GM12878 (cell line): ENCODE measurements around the gene AKAP12. TPM values are rescaled to one million over a fixed set of nuclear protein-coding genes. Genes with fewer than 3 reads are reported as not detected.
A peak's percentile ranks its signal among the peaks of the same experiment; 100 is the strongest.

Experiments used
- ATAC-seq: fragments of 200-7000 bp; cut with Tn5 transposase; 3 replicates; pipeline ENCODE4 v1.9.1; 2020; ENCODE audit warnings: mild to moderate bottlenecking, moderate library complexity
- BruUV-seq: library from RNA; stranded (reverse); fragments of 400-500 nt; replicated peaks from 2 replicates; lab custom pipeline; 2021; lab: Mats Ljungman, UMichigan
- CTCF ChIA-PET: fragments of 300-600 bp; sonication (Branson Sonifier 250); formaldehyde crosslinking; extraction: SDS; loops from one replicate; lab custom pipeline; 2021; ENCODE audit warnings: inconsistent platforms; lab: Yijun Ruan, JAX
- POLR2A ChIA-PET: fragments of 350-600 bp; formaldehyde crosslinking; extraction: SDS; loops from one replicate; lab custom pipeline; 2021; ENCODE audit warnings: inconsistent platforms; lab: Charles Lee
- RAD21 ChIA-PET: fragments of 300-600 bp; sonication (Branson Sonifier 250); formaldehyde crosslinking; loops from one replicate; lab custom pipeline; 2023; ENCODE audit warnings: antibody characterized with exemption; ENCODE audit not compliant: unreplicated experiment; lab: Charles Lee
- SMC1A ChIA-PET: fragments of 300-600 bp; sonication (Branson Sonifier 250); formaldehyde crosslinking; loops from one replicate; lab custom pipeline; 2023; ENCODE audit not compliant: unreplicated experiment, uncharacterized antibody; lab: Charles Lee
- DNase-seq: peaks from one replicate; pipeline ENCODE4 v3.0.0-alpha.2; 2011; ENCODE audit warnings: low read depth, low spot score
- FAIRE-seq: peaks from 3 replicates; lab custom pipeline; 2011; peaks lifted over from hg19 to GRCh38; lab: Jason Lieb, UNC
- H2AFZ ChIP-seq: 2 replicates; pipeline ENCODE4 v1.6.0; 2011; ENCODE audit warnings: low read depth, low read length, control low read depth; ENCODE audit not compliant: control insufficient read depth
- H3K27ac ChIP-seq: 2 replicates; pipeline ENCODE4 v1.5.1; 2011; ENCODE audit warnings: control low read depth; ENCODE audit not compliant: control insufficient read depth, insufficient read depth
- H3K27me3 ChIP-seq, 2 experiments: replicated peaks in 1 of 2; 2 replicates each; pipeline versions ENCODE4 v1.6.0 to v1.6.1; 2011; ENCODE audit warnings: low read length in 1 of 2; ENCODE audit not compliant: control insufficient read depth in 2 of 2, insufficient read depth in 2 of 2
- H3K36me3 ChIP-seq, 2 experiments: 2 replicates each; pipeline ENCODE4 v1.5.1; 2011; ENCODE audit warnings: low read length in 1 of 2; ENCODE audit not compliant: control insufficient read depth in 2 of 2, insufficient read depth in 2 of 2
- H3K4me1 ChIP-seq: 2 replicates; pipeline ENCODE4 v1.6.1; 2011; ENCODE audit warnings: mild to moderate bottlenecking, low read length, moderate library complexity, mixed read lengths; ENCODE audit not compliant: control insufficient read depth, insufficient read depth
- H3K4me2 ChIP-seq: 2 replicates; pipeline ENCODE4 v1.6.0; 2011; ENCODE audit warnings: control low read depth; ENCODE audit not compliant: control insufficient read depth, insufficient read depth
- H3K4me3 ChIP-seq: fragments of 200-600 bp; sonication (generic); 2 replicates; pipeline ENCODE4 v1.5.1; 2016
- H3K79me2 ChIP-seq: 2 replicates; pipeline ENCODE4 v1.6.0; 2011; ENCODE audit warnings: low read length; ENCODE audit not compliant: control insufficient read depth, insufficient read depth
- H3K9ac ChIP-seq: 2 replicates; pipeline ENCODE4 v1.8.0; 2011; ENCODE audit warnings: low read length, control low read depth, mixed read lengths; ENCODE audit not compliant: control insufficient read depth, insufficient read depth
- H3K9me3 ChIP-seq: replicated peaks from 3 replicates; pipeline ENCODE4 v1.5.1; 2011; ENCODE audit warnings: mild to moderate bottlenecking, low read length; ENCODE audit not compliant: control insufficient read depth, insufficient read depth
- H4K20me1 ChIP-seq: 2 replicates; pipeline ENCODE4 v1.6.0; 2011; ENCODE audit not compliant: control insufficient read depth, insufficient read depth
- CHD4 ChIP-seq: fragments of 200-600 bp; sonication (generic); IDR thresholded peaks from 2 replicates; pipeline ENCODE4 v1.6.1; 2016; ENCODE audit warnings: mild to moderate bottlenecking
- CREB1 ChIP-seq: IDR thresholded peaks from 2 replicates; pipeline ENCODE4 v1.6.1; 2012; ENCODE audit warnings: low read depth, mild to moderate bottlenecking, inconsistent platforms
- ESRRA ChIP-seq: IDR thresholded peaks from 2 replicates; pipeline ENCODE4 v1.6.1; 2012; ENCODE audit warnings: mild to moderate bottlenecking, low read length, improper control_type of control experiment
- FOXK2 ChIP-seq: fragments of 450-650 bp; IDR thresholded peaks from 2 replicates; pipeline ENCODE4 v1.6.1; 2017; ENCODE audit warnings: mild to moderate bottlenecking, moderate library complexity
- HDGF ChIP-seq: fragments of 450-650 bp; IDR thresholded peaks from 2 replicates; pipeline ENCODE4 v1.6.1; 2016; ENCODE audit warnings: antibody characterized with exemption
- JUNB ChIP-seq: IDR thresholded peaks from 2 replicates; pipeline ENCODE4 v1.6.1; 2016; ENCODE audit warnings: antibody characterized with exemption, mild to moderate bottlenecking
- RBBP5 ChIP-seq: fragments of 200-600 bp; sonication (generic); conservative IDR thresholded peaks from 2 replicates; pipeline ENCODE4 v1.6.1; 2016
- RUNX3 ChIP-seq: IDR thresholded peaks from 2 replicates; pipeline ENCODE4 v1.6.1; 2012; ENCODE audit warnings: low read length, inconsistent platforms
- SIX5 ChIP-seq: IDR thresholded peaks from 2 replicates; pipeline ENCODE4 v1.6.1; 2011; ENCODE audit warnings: mild to moderate bottlenecking, low read depth, low read length, moderate library complexity; ENCODE audit not compliant: severe bottlenecking
- SRF ChIP-seq, 2 experiments: IDR thresholded peaks; 2 replicates each; pipeline ENCODE4 v1.6.1; 2011; ENCODE audit warnings: low read depth in 2 of 2, low read length in 2 of 2, mild to moderate bottlenecking in 1 of 2, moderate library complexity in 1 of 2
- STAT3 ChIP-seq: IDR thresholded peaks from 2 replicates; pipeline ENCODE4 v1.6.1; 2011; ENCODE audit warnings: low read depth, low read length, improper control_type of control experiment
- WGBS: methylation state at CpG from one replicate; pipeline ENCODE4 v1.1.6; 2016; ENCODE audit warnings: low lambda C conversion rate; ENCODE audit not compliant: insufficient replicate concordance, insufficient coverage; ENCODE audit errors: missing lambda C conversion rate; 5-methylcytosine and 5-hydroxymethylcytosine counted together
- in situ Hi-C: fragments of 300-500 bp; cut with MboI; formaldehyde crosslinking; loops from 9 replicates; pipeline ENCODE4 v1.14.3; 2018; ENCODE audit warnings: mixed read lengths
- intact Hi-C: fragments of 100-400 bp; cut with micrococcal nuclease; formaldehyde crosslinking; loops from one replicate; pipeline ENCODE4 v1.14.2; 2022; ENCODE audit not compliant: unreplicated experiment
- polyA plus RNA-seq, 11 experiments: library from polyadenylated mRNA; depleted of rRNA in 4 of 11; unstranded in 6 of 11; stranded (reverse) in 5 of 11; fragments of >200 nt; fragmentation: Nextera tagmentation in 4 of 11; fragmentation: Illumina TruSeq in 1 of 11; extraction: Ambion mirVana in 4 of 11; extraction: Trizol in 1 of 11; gene quantifications; 1 replicate in 1 of 11; 2 replicates in 10 of 11; pipeline versions ENCODE4 v1.2.1 to v1.2.3, GENCODE V29; 2011 to 2016; ENCODE audit warnings: inconsistent platforms in 2 of 11, missing spikeins in 2 of 11, low read depth in 1 of 11
- total RNA-seq, 4 experiments: library from RNA; depleted of rRNA in 3 of 4; stranded (reverse); fragments of >200 nt in 3 of 4; fragmentation: Illumina TruSeq in 1 of 4; extraction: Trizol in 1 of 4; gene quantifications; 2 replicates each; pipeline versions ENCODE4 v1.2.1 to v1.2.3, GENCODE V29; 2013 to 2021
- TF ChIP-seq, protein P1 (sequence below): fragments of 450-650 bp; IDR thresholded peaks from 2 replicates; pipeline ENCODE4 v1.6.1; 2014; ENCODE audit warnings: mild to moderate bottlenecking

Gene AKAP12
- total and polyA plus RNA-seq, 10 of the 15 experiments (the other 5 are each of a cell fraction or from before 2014, with no cell fraction given), result under 0.01 to 0.72 (median 0.06) TPM; not detected in 4

DNA sequence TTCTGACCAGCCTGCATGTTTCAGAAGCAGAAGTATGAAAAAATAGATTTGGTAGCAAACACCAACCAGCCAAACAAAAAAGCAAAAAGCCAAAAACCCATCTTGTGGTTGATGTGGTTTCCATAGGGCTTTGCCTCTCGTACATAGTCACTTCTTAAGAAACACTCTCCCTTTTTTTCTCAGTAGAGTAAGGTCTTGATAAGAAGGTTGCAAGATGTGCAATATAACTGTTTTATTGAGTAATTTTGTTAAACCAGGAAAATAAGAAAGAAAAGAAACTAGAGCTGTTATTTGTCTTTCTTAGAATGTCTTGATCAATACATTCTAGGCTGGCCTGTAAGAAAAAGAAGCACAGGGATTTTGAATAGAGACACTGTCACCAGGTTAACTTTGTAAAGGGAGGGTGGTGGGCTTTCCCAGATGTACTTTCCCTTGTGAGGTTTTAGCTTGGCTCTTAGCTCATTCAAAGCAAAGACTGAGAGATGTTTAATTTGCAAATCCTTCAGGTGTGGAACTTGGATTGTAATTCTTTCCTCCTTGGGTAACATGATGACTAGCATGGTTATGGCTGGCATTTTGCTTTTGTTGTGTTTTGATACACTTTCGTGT lies 49.7 kb downstream of the AKAP12 start:
- ATAC-seq (no peak), FAIRE-seq (no peak), DNase-seq (no peak)
- in situ Hi-C loops (no loop called here), intact Hi-C loops (no loop called here)
- ChIA-PET CTCF (interaction anchor here (0.9 to 1.1 kb wide), 2 partner anchors 35 to 123 kb away, joined by 3 to 5 read pairs; no protein-coding TSS in a partner anchor), RAD21 (no interaction called here), POLR2A (interaction anchor here (0.6 kb wide), 1 partner anchor 187 kb away, joined by 4 read pairs; no protein-coding TSS in a partner anchor), SMC1A (interaction anchor here (0.6 to 1.0 kb wide), 2 partner anchors 61 to 275 kb away, joined by 3 read pairs; no protein-coding TSS in a partner anchor)
- no peaks in the 10 kb centered on the region; the same call in 2 of the 3 replicates for H3K9me3 ChIP-seq
- peaks cover 6% of the 10 kb centered on the region; the same call in 1 of the 2 replicates for H3K4me1 ChIP-seq
- H3K36me3 ChIP-seq, result no peaks in the 10 kb centered on the region
- H3K27me3 ChIP-seq, result peaks cover 2 to 3% of the 10 kb centered on the region in 2 experiments; a peak in 2 of 4 replicates
- no peak overlapping the region for H2AFZ ChIP-seq
- no peak overlapping the region for H3K4me2 ChIP-seq
- no peak overlapping the region for H3K27ac ChIP-seq
- H3K9ac ChIP-seq, result no peak overlapping the region
- no peaks in the 10 kb centered on the region for H3K79me2 ChIP-seq
- WGBS, result 23% methylated on average over 2 of the region's 2 CpGs
- H4K20me1 ChIP-seq, result no peaks in the 10 kb centered on the region; the same call in 1 of the 2 replicates
- TF ChIP-seq SRF (IDR thresholded peaks at IDR 0.05; ENCODE audit: low read depth in 2 of 2, low read length in 2 of 2), result no peak
- peak; percentile 64 for TF ChIP-seq RUNX3
- BruUV-seq, result no TSS peak
- H3K4me3 ChIP-seq, result no peak overlapping the region

DNA sequence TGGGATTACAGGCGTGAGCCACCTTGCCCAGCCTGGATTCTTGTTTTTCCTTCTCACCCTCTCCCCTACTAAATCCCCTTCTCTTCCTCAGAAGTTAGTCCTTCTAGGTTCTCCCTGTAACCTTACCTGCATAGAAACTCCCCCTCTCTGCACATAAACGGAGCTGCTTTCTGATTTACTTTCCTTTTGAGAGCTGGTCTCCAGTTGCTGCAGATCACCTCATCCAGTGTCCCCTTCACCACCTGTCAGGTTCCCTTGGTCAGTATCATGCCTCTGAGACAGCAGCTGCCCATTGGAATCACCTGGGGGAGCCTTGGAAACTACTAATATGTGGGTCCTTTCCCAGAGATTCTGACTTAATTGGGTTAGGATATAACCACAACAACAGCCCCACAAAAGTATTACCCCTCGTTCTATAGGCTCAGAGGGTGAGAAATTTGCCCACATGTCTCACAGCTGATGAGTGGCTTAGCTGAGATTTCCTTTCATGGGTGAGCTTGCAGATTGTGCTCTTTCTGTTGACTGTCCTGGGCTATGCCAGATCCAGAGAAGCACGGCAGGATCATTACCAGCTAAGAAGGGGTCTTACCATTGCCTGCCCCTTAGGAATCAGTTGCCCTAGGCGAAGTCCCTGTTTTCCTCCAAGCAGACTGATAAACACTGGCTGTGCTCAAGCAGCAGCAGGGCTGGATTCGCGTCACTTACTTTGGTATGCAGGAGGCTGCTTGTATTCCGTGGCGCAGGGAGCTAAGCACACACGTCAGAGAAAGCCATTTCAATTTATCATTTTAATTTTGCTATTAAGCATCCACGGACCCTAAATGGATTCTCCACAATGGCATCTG lies 51.3 kb downstream of the AKAP12 start:
- POLR2A ChIA-PET, result interaction anchor here (0.6 kb wide), 1 partner anchor 18 kb away, joined by 4 read pairs; no protein-coding TSS in a partner anchor
- no peak for ATAC-seq
- H3K9me3 ChIP-seq, result no peaks in the 10 kb centered on the region; the same call in 2 of the 3 replicates
- BruUV-seq, result no TSS peak
- H3K27me3 ChIP-seq, result peaks cover 2 to 3% of the 10 kb centered on the region in 2 experiments; a peak in 2 of 4 replicates
- no peak overlapping the region for H3K9ac ChIP-seq
- CTCF ChIA-PET, result interaction anchor here (1.2 kb wide), 1 partner anchor 9 kb away, joined by 3 read pairs; no protein-coding TSS in a partner anchor
- H4K20me1 ChIP-seq, result no peaks in the 10 kb centered on the region; the same call in 1 of the 2 replicates
- no peak overlapping the region for H3K27ac ChIP-seq
- no peaks in the 10 kb centered on the region for H3K4me1 ChIP-seq
- no peak for TF ChIP-seq FOXK2
- TF ChIP-seq SIX5, result no peak
- no peak for TF ChIP-seq STAT3
- TF ChIP-seq ESRRA, result no peak
- no peak for TF ChIP-seq RBBP5
- TF ChIP-seq CREB1, result no peak
- TF ChIP-seq HDGF, result no peak
- TF ChIP-seq, protein P1, sequence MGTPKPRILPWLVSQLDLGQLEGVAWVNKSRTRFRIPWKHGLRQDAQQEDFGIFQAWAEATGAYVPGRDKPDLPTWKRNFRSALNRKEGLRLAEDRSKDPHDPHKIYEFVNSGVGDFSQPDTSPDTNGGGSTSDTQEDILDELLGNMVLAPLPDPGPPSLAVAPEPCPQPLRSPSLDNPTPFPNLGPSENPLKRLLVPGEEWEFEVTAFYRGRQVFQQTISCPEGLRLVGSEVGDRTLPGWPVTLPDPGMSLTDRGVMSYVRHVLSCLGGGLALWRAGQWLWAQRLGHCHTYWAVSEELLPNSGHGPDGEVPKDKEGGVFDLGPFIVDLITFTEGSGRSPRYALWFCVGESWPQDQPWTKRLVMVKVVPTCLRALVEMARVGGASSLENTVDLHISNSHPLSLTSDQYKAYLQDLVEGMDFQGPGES, result no peak
- TF ChIP-seq CHD4, result no peak
- TF ChIP-seq JUNB, result no peak
- no peak overlapping the region for H2AFZ ChIP-seq
- SMC1A ChIA-PET, result interaction anchor here (0.8 kb wide), 1 partner anchor 11 kb away, joined by 3 read pairs; no protein-coding TSS in a partner anchor
- FAIRE-seq, result no peak
- in situ Hi-C loops (no loop called here), intact Hi-C loops (no loop called here)
- RAD21 ChIA-PET, result interaction anchor here (0.7 kb wide), 1 partner anchor 15 kb away, joined by 3 read pairs; no protein-coding TSS in a partner anchor
- no peaks in the 10 kb centered on the region for H3K79me2 ChIP-seq
- WGBS, result 35% methylated on average over 11 of the region's 11 CpGs
- H3K4me2 ChIP-seq, result no peak overlapping the region
- no peak for DNase-seq
- H3K36me3 ChIP-seq, result no peaks in the 10 kb centered on the region
- no peak overlapping the region for H3K4me3 ChIP-seq
